DOHH2 (cell line): ENCODE data around the gene B4GAT1.

ENCODE experiments used
- H3F3A ChIP-seq: fragments of 200-600 bp; sonication (generic), shearing (Covaris generic); 2 replicates; pipeline ENCODE4 v1.6.0; 2016; ENCODE audit warnings: antibody characterized with exemption, mild to moderate bottlenecking; ENCODE audit not compliant: control insufficient read depth, insufficient read depth
- H3K27ac ChIP-seq: fragments of 200-600 bp; sonication (generic); 2 replicates; pipeline ENCODE4 v1.5.1; 2014; ENCODE audit warnings: low read depth, mild to moderate bottlenecking, low read length, moderate library complexity
- H3K27me3 ChIP-seq: fragments of 200-600 bp; sonication (generic); 2 replicates; pipeline ENCODE4 v1.6.1; 2014; ENCODE audit warnings: mild to moderate bottlenecking, low read length, mixed read lengths; ENCODE audit not compliant: control insufficient read depth
- H3K36me3 ChIP-seq: fragments of 200-600 bp; sonication (generic); 2 replicates; pipeline ENCODE4 v1.6.1; 2014; ENCODE audit warnings: mild to moderate bottlenecking, low read length, moderate library complexity, mixed read lengths; ENCODE audit not compliant: control insufficient read depth
- H3K4me1 ChIP-seq: fragments of 200-600 bp; sonication (generic); 2 replicates; pipeline ENCODE4 v1.6.1; 2014; ENCODE audit warnings: mild to moderate bottlenecking, low read length, mixed read lengths; ENCODE audit not compliant: control insufficient read depth
- H3K4me2 ChIP-seq: fragments of 200-600 bp; sonication (generic); 2 replicates; pipeline ENCODE4 v1.6.0; 2014; ENCODE audit warnings: mild to moderate bottlenecking, low read length, moderate library complexity
- H3K4me3 ChIP-seq: fragments of 200-600 bp; sonication (generic); 2 replicates; pipeline ENCODE4 v1.5.1; 2014; ENCODE audit warnings: mild to moderate bottlenecking, low read length, mixed read lengths
- H3K79me2 ChIP-seq: fragments of 200-600 bp; sonication (generic); 2 replicates; pipeline ENCODE4 v1.6.1; 2014; ENCODE audit warnings: mild to moderate bottlenecking, low read length, mixed read lengths; ENCODE audit not compliant: control insufficient read depth
- H3K9me2 ChIP-seq: fragments of 200-600 bp; sonication (generic); replicated peaks from 2 replicates; pipeline ENCODE4 v1.6.1; 2014; ENCODE audit warnings: mild to moderate bottlenecking, low read length, mixed read lengths; ENCODE audit not compliant: control insufficient read depth
- H3K9me3 ChIP-seq: fragments of 200-600 bp; sonication (generic); 2 replicates; pipeline ENCODE4 v1.6.1; 2014; ENCODE audit warnings: antibody characterized with exemption, low read length, mixed read lengths; ENCODE audit not compliant: control insufficient read depth, insufficient read depth
- H4K20me1 ChIP-seq: fragments of 200-600 bp; sonication (generic); 2 replicates; pipeline ENCODE4 v1.6.0; 2014; ENCODE audit warnings: low read depth, mild to moderate bottlenecking, antibody characterized with exemption, low read length, moderate library complexity; ENCODE audit not compliant: control insufficient read depth, insufficient read depth
- CTCF ChIP-seq: fragments of 200-600 bp; sonication (generic); IDR thresholded peaks from one replicate; pipeline ENCODE4 v1.5.1; 2014; ENCODE audit warnings: antibody characterized with exemption, mild to moderate bottlenecking, low read depth, low read length; ENCODE audit not compliant: poor library complexity, severe bottlenecking
- EZH2phosphoT487 ChIP-seq: fragments of 200-600 bp; sonication (generic); IDR thresholded peaks from 2 replicates; pipeline ENCODE4 v1.6.1; 2017; ENCODE audit warnings: borderline replicate concordance, mild to moderate bottlenecking, antibody characterized with exemption, low read length, moderate library complexity, mixed read lengths

Gene B4GAT1

GRCh38 chr11:66373265-66373664 is 25.8 kb upstream of the B4GAT1 start:
- Histone ChIP-seq H3K9me3 (no peaks in the 10 kb centered on the region), H3K27ac (peak overlapping the region; percentile 94), H3K36me3 (peaks cover 32% of the 10 kb centered on the region), H3K4me1 (peaks cover 29% of the 10 kb centered on the region), H3K9me2 (no peaks in the 10 kb centered on the region), H3K4me3 (no peak overlapping the region), H3K79me2 (peaks cover 26% of the 10 kb centered on the region), H3K4me2 (peak overlapping the region; percentile 75), H3K27me3 (peaks cover 5% of the 10 kb centered on the region; the same call in 1 of the 2 replicates), H4K20me1 (no peaks in the 10 kb centered on the region), H3F3A (peaks cover 17% of the 10 kb centered on the region)
- no peak for TF ChIP-seq EZH2phosphoT487
- no peak for TF ChIP-seq CTCF

GRCh38 chr11:66371627-66372415 is 24.4 kb upstream of the B4GAT1 start, which contains the start of gene SLC29A2:
SLC29A2 (minus strand) TSS chr11:66371760; CDS start chr11:66371591, 169 bp downstream.
- Histone ChIP-seq H3K9me2 (no peaks in the 10 kb centered on the region), H3K4me3 (peak within 1 kb of the TSS; percentile 100), H3K9me3 (no peaks in the 10 kb centered on the region), H3K36me3 (peaks cover 46% of the 10 kb centered on the region), H3K27me3 (peaks cover 5% of the 10 kb centered on the region; the same call in 1 of the 2 replicates), H3K79me2 (peaks cover 26% of the 10 kb centered on the region), H3K27ac (peak within 1 kb of the TSS; percentile 94), H4K20me1 (no peaks in the 10 kb centered on the region), H3F3A (peaks cover 17% of the 10 kb centered on the region), H3K4me2 (peak within 1 kb of the TSS; percentile 75), H3K4me1 (peaks cover 29% of the 10 kb centered on the region)
- TF ChIP-seq EZH2phosphoT487 (no peak), CTCF (peak; percentile 13)

DNA sequence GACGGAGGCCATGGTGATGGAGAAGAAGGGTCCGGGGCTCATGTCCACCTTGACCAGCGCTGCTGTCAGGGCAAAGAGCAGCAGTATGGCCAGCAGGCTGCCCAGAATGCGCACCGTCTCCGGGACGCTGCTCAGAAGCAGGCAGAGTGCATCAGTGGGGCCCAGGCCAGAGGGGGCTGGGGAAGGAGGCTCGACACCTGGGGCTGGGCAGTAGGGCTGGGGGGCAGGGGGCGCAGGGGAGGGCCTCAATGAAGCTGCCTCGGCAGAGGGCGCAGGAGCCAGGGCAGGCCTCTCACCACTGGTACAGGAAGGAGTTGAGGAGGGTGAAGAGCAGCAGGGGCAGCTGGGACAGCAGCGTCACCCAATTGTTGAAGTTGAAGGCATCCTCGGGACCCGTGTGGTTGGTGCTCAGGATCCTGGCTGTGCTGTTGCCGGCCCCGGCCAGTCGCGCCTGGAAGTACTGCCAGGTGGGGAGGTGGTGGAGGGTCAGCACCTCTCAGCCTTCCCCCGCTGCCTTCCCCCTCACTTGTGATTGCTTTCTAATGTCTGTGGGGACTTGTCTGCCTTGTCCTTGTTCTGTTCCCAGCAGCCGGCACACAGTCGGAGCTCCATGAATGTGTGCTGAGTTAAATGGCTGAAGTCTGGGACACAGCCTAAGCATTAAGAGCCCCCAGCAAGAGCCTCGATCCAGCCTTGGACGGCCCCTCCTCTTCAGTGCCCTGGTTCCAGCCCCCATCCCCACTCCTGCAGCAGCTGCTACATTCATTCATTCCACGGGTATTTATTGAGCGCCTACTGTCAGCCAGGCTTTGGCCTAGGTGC is 21.9 kb upstream of the B4GAT1 start:
- no peak for TF ChIP-seq EZH2phosphoT487
- no peak for TF ChIP-seq CTCF
- Histone ChIP-seq H3K4me3 (peak overlapping the region; percentile 100; the same call in 1 of the 2 replicates), H3K4me2 (no peak overlapping the region), H3K9me3 (no peaks in the 10 kb centered on the region), H3K4me1 (peaks cover 29% of the 10 kb centered on the region), H3F3A (peaks cover 17% of the 10 kb centered on the region), H3K27ac (no peak overlapping the region), H4K20me1 (no peaks in the 10 kb centered on the region), H3K9me2 (no peaks in the 10 kb centered on the region), H3K27me3 (peaks cover 5% of the 10 kb centered on the region; the same call in 1 of the 2 replicates), H3K79me2 (peaks cover 26% of the 10 kb centered on the region), H3K36me3 (peaks cover 63% of the 10 kb centered on the region)
